D721Med (cell line): ENCODE data around the gene LRRFIP2.

ENCODE experiments used
- DNase-seq: peaks from one replicate; pipeline ENCODE4 v3.0.0; 2011; ENCODE audit warnings: low spot score; ENCODE audit not compliant: insufficient read length
- FAIRE-seq: peaks from 2 replicates; lab custom pipeline; 2011; peaks lifted over from hg19 to GRCh38; lab: Jason Lieb, UNC
- CTCF ChIP-seq: IDR thresholded peaks from 2 replicates; pipeline ENCODE4 v1.5.1; 2012; ENCODE audit warnings: mild to moderate bottlenecking, control low read depth; ENCODE audit not compliant: insufficient read depth; ENCODE audit errors: missing control alignments

The LRRFIP2 gene

GRCh38 chr3:37145611-37146010 is 28.8 kb downstream of the LRRFIP2 start:
- FAIRE-seq (no peak), DNase-seq (no peak)
- no peak for TF ChIP-seq CTCF

GRCh38 chr3:37144806-37145205 is 29.6 kb downstream of the LRRFIP2 start:
- TF ChIP-seq CTCF: no peak
- FAIRE-seq: no peak
- no peak for DNase-seq

- FAIRE-seq (no peak), DNase-seq (no peak)
- TF ChIP-seq CTCF: no peak
These were observed 30.6 kb downstream of the LRRFIP2 start for GRCh38 chr3:37143821-37144220.

GRCh38 chr3:37141676-37142075 is 32.7 kb downstream of the LRRFIP2 start:
- DNase-seq: no peak
- no peak for FAIRE-seq
- TF ChIP-seq CTCF: no peak

- no peak for DNase-seq
- TF ChIP-seq CTCF: no peak
These were observed 33.4 kb downstream of the LRRFIP2 start for GRCh38 chr3:37140899-37141541.

GRCh38 chr3:37139567-37140052 is 34.8 kb downstream of the LRRFIP2 start:
- DNase-seq: no peak
- no peak for FAIRE-seq
- TF ChIP-seq CTCF: no peak

More at GRCh38 chr3:37140899-37141541, 33.4 kb downstream of the LRRFIP2 start:
- no peak for FAIRE-seq

GRCh38 chr3:37138816-37139215 is 35.6 kb downstream of the LRRFIP2 start:
- no peak for DNase-seq
- no peak for FAIRE-seq
- no peak for TF ChIP-seq CTCF
